Measurements from ENCODE around the gene PLCH1.
"Not testable (repeated sequence)": the region's sequence is repeated elsewhere in the genome, so short reads cannot be mapped to it uniquely, and the experiment has no call there.

Gene PLCH1

DNA sequence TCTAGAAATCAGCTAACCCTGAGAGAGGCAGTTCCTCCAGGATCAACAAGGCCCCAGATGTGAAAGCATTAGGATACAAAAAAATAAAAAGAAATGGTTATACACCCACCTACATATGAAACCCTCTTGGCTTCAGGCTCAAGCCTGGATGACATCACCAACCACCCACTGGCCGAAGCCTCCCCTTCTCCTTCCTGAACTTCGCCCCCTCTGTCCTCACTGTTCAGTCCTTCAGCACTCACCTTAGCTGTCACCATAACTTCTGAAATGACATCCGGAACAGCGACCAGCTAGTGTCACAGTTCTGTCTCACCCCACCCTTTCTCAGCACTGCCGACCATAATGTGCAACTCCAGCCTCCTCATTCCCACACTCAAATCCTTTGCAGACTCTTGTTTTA lies 98.7 kb downstream of the PLCH1 start:
- no peak for DNase-seq (ENCODE audit: low read depth in 1 of 2, low spot score in 1 of 2)

- DNase-seq (ENCODE audit: low read depth in 1 of 2, low spot score in 1 of 2): no peak
Measured at GRCh38 chr3:155643581-155644165, 101.2 kb downstream of the PLCH1 start.

DNA sequence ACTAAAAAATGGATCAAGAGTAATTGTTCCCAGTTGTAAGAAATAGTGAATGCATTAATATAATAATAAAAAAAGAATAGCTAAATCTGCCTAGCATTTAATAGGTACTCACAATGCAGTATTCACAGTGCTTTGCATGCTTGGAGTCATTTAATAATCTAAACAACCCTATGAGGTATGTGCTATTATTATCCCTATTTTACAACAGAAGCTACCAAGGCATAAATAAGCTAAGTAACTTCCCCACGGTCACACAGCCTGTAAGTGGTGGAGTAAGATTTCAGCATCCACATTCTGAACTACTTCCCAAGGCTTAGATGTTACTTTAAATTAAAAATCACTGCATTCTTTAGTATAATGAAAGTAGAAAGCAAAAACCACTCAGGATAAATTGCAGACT lies 102.9 kb downstream of the PLCH1 start:
- DNase-seq (ENCODE audit: low read depth in 1 of 2, low spot score in 1 of 2): no peak

DNA sequence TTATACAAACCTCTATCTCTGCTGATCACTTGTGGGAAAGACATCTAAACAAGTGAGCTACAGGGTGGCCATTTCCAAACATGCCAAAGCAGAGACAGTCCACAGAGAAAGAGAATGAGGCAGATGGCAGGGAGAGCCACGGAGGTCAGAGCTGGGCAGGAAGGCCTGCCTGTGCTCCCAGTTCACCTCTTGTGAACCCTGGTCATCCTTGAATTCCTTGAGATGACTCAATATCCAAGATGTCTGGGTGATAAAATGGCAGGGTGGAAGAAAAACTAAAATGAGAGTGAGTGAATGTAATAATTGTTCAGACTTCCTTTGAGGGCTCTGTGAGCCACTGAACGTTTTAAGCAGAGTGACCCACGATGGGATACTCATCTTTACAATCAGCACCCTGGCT lies 104.8 kb downstream of the PLCH1 start:
- DNase-seq (ENCODE audit: low read depth in 1 of 2, low spot score in 1 of 2): no peak

DNA sequence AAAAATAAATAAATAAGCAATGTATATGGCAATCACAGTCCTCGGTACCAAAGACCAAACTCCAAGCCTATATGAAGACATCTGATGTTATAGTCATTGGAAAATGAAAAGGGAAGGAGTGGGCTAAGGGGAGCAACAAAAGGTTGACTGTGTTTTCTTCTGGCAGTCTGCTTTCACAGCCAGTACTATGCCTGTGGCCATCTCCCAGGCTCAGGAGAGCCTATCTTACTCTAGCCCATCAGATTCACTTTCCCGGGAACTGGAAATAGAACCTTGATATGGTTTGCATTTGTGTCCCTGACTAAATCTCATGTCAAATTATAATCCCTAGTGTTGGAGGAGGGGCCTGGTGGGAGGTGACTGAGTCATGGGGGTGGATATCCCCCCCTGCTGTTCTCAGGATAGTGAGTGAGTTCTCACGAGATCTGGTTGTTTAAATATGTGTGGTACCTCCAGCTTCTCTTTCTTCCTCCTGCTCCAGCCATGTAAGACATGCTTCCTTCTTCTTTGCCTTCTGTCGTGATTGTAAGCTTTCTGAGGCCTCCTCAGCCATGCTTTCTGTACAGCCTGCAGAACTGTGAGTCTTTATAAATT lies 105.3 kb downstream of the PLCH1 start:
- no peak for DNase-seq (ENCODE audit: low read depth in 1 of 2, low spot score in 1 of 2)

GRCh38 chr3:155638461-155638860 lies 106.4 kb downstream of the PLCH1 start:
- not testable (repeated sequence) for DNase-seq (ENCODE audit: low read depth in 1 of 2, low spot score in 1 of 2)

- no peak for DNase-seq (ENCODE audit: low read depth in 1 of 2, low spot score in 1 of 2)
Measured at GRCh38 chr3:155637567-155637966, 107.3 kb downstream of the PLCH1 start.

DNA sequence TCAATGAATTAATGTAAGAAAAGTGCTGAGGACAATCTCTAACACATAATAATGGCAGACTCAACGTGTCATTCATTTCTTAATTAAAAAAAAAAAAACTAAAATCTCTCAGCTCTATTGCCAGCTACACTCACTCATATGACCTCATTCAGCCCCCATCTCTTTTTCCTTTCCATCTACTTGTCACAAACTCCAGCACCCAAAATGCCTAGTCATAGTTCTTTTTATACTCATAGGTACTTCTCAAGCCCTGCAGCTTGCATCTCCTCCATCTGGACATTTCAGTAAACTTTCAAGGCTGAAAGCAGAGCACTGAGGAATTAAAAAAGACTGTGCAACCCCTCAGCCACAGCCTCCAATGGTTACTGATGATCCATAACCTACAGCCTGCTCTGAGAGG lies 109.8 kb downstream of the PLCH1 start:
- DNase-seq (ENCODE audit: low read depth in 1 of 2, low spot score in 1 of 2): no peak

DNA sequence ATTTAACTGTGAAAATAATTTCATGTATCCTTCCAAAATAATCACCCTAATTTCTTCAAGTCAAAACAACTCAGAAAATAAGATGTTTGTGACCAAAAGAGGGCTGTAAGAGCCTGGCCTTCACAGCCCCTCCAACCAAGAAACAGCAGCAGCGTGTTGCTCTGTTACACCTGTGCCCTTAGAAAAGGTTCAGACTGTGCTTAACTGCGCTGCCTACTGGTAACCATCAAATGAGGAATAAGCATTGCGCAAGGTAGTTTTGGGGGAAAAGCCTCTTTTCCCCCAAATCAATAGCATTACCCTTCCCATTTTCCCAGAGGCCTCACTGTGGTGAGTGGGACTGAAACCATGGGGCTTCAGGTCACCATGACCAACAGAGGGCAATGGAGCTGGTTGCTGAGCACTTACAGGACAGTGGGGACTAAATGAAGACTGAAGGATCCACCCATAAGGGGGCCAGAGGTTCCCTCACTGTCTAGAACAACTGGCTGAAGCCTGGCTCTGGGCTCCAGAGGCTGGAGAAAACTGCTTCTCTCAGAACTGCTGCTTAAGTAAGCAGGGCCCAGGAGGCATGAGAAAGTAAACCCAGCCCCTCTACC lies 110.7 kb downstream of the PLCH1 start:
- DNase-seq (ENCODE audit: low read depth in 1 of 2, low spot score in 1 of 2): no peak

DNA sequence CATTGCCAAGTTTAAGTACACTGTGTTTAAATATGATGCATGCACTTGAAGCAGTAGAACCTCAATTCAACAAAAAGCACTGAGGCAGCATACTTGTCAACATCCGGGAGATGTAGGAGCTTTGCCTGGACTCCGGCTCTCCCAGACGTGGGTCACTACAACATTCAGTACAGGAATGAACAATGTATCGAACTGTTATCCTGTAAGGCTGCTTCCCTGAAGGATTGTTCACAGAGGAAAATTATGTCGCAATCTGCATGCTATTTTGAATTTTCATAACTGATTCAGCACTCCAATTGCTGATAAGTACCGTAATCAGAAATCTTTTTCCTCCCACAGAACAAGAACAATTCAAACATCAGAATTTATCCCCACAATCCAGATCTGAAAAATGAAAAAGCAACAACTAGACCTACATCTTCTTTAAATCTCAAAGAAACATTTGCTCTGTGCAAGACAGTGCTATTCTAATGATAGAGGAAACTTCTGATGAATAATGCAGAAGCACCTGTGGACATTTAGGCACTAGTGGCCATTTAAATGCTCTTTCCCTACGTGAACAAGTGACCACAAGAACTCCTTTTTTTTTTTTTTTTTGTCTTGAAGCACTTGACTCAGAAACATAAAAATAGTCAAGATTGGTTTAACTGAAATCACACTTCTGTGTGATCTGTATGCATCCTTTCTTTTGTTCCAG lies 113.4 kb downstream of the PLCH1 start:
- no peak for DNase-seq (ENCODE audit: low read depth in 1 of 2, low spot score in 1 of 2)

GRCh38 chr3:155629556-155629955 lies 115.3 kb downstream of the PLCH1 start:
- DNase-seq (ENCODE audit: low read depth in 1 of 2, low spot score in 1 of 2): no peak

DNA sequence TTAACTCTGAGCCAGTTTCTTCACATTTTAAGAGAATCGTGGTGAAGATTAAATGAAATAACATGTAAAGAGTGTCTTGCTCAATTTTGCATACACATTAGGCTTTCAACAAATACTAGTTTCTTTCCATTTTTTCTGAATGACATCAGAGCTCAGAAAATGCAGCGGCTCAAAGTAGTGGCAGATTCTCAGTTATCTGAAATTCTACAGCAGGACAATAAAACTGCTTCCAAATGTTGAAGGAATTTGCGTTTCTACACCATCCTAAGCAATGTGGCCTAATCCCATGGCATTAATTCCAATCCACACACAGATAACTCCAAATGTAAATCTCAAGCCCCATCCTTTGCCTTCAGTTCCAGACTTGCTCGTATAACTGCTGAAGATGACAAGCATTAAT lies 115.8 kb downstream of the PLCH1 start:
- DNase-seq (ENCODE audit: low read depth in 1 of 2, low spot score in 1 of 2): no peak

- DNase-seq (ENCODE audit: low read depth in 1 of 2, low spot score in 1 of 2): not testable (repeated sequence)
Measured at GRCh38 chr3:155622647-155623046, 122.2 kb downstream of the PLCH1 start.

DNA sequence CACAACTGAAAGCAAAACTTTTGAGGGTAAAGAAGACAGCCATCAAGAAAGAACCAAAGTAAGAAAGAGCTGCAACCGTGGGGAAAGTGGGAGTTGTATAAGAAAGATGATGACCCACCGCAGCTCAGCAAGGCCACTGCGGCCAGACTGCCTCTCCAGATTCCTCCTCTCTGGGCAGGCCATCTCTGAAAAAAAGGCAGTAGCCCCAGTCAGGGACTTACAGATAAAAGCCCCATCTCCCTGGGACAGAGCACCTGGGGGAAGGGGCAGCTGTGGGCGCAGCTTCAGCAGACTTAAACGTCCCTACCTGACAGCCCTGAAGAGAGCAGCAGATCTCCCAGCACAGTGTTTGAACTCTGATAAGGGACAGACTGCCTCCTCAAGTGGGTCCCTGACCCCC lies 124.3 kb downstream of the PLCH1 start:
- DNase-seq (ENCODE audit: low read depth in 1 of 2, low spot score in 1 of 2): not testable (repeated sequence)

DNA sequence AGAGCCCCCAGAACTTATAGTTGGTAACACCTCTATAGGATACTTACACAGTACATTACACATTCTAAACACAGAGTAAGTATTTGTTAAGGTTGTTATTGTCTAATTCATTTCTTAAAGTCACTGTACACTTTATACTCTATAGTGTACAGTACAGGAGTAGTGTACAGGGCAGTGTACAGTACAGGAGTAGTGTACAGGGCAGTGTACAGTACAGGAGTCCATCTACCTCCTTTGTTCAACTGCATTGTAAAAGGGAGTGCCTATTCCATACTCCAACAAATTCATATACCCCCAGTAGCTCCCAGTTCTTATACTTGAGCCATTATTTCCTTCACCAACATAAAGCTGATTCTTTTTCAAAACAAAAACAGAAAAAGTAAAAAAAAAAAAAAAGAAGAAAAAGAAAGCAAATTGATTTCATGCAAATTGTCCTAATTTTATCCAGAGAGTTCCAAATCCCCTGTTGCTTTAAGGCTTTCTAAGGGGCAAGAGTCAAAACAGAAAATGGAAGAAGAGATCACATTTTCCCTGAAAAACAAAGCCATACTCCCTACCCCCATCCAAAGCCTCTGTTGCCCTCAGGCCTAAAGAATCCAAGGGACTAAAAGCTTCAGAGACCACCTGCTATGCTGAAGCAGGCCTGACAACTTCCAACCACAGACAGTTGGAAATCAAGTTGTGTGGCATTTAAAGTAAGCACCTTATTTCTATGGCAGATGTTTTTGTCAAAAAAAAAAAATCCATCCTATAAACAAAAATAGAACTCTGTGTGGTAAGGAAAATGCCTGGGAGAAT lies 125.6 kb downstream of the PLCH1 start:
- DNase-seq (ENCODE audit: low read depth in 1 of 2, low spot score in 1 of 2): no peak

DNA sequence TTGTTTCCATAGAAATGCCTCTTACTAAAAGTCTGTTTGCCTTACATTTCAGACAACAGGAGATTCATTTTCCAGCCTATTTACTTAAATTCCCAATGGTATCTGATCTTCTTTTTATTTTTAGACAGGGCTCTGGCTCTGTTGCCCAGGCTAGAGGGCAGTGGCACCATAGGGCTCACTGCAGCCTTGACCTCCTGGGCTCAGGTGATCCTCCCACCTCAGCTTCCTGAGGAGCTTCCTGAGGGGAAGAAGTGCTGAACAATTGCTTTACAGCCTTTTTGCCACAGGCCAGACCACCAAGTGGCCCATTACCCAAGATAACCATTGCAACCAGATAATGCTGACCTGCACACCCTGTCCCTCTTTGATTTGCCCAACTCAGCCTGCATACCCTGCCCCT lies 126.3 kb downstream of the PLCH1 start:
- no peak for DNase-seq (ENCODE audit: low read depth in 1 of 2, low spot score in 1 of 2)

DNA sequence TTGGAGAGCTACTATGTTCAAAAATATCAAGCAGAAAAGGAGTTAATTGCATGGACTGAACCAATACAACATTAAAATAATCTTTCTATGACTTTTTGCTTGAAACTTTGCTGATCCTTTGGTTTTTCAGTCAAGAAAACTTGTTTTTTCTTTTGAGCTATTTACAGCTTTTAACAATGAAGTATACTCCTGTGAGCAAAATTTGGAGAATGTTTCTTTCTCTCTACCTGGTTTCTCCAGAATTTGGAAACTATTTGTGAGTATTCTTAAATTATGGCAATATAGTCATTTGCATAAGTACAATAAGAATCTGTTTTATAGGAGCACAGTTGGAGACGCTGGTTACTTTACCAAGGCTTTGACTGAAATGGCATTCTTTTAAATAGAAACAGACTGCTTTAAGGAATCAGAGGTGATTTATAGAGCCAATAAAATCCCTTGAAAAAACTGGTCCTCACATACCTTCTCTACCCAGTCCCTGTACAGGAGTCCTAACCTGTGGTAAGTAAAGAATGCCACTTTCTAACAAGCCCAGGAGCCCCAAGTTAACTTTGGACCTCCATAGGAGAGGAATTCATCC lies 127.4 kb downstream of the PLCH1 start:
- DNase-seq (ENCODE audit: low read depth in 1 of 2, low spot score in 1 of 2): no peak

DNA sequence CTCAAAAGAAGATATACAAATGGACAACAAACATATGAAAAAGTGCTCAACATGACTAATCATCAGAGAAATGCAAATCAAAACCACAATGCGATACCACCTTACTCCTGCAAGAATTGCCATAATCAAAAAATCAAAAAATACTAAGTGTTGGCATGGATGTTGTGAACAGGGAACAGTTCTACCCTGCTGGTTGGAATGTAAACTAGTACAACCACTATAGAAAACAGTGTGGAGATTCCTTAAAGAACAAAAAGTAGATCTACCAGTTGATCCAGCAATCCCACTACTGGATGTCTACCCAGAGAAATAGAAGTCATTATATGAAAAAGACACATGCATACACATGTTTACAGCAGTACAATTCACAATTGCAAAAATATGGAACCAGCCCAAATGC lies 129.7 kb downstream of the PLCH1 start:
- DNase-seq (ENCODE audit: low read depth in 1 of 2, low spot score in 1 of 2): not testable (repeated sequence)

DNA sequence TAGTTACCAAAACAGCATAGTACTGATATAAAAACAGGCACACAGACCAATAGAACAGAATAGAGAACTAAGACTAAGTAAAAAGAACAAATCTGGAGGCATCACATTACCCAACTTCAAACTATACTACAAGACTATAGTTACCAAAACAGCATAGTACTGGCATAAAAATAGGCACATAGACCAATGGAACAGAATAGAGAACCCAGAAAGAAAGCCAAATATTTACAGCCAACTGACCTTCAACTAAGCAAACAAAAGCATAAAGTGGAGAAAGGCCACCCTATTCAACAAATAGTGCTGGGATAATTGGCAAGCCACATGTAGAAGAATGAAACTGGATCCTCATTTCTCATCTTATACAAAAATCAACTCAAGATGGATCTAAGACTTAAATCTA lies 130.5 kb downstream of the PLCH1 start:
- DNase-seq (ENCODE audit: low read depth in 1 of 2, low spot score in 1 of 2): not testable (repeated sequence)

- DNase-seq (ENCODE audit: low read depth in 1 of 2, low spot score in 1 of 2): no peak
Measured at GRCh38 chr3:155611456-155611855, 133.4 kb downstream of the PLCH1 start.

DNA sequence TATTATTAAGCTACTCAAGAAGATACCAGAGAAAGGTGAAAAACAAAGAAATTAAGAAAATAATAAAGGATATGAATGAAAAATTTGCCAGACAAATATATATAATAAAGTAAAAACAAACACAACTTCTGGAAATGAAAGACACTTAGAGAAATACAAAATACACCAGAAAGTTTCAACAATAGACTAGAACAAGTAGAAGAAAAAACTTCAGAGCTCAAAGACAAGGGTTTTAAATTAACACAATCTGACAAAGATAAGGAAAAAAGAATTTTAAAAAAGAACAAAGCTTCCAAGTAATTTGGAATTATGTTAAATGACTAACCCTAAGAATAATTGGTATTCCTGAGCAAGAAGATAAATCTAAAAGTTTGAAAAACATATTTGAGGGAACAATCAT lies 135.3 kb downstream of the PLCH1 start:
- DNase-seq (ENCODE audit: low read depth in 1 of 2, low spot score in 1 of 2): no peak

All from stimulated activated CD4-positive, alpha-beta T cell treated with anti-CD3 and anti-CD28 coated beads, Interleukin-15, amount 100 ng/mL, for 1 hour (primary cell).